HG02759 (cell line): ENCODE measurements around the gene RIPK3.

Source experiments
- ATAC-seq: cut with Tn5 transposase; IDR thresholded peaks from one replicate; pipeline ENCODE4 v1.9.1; 2021; ENCODE audit warnings: mild to moderate bottlenecking, moderate library complexity; ENCODE audit not compliant: unreplicated experiment

RIPK3 gene

DNA sequence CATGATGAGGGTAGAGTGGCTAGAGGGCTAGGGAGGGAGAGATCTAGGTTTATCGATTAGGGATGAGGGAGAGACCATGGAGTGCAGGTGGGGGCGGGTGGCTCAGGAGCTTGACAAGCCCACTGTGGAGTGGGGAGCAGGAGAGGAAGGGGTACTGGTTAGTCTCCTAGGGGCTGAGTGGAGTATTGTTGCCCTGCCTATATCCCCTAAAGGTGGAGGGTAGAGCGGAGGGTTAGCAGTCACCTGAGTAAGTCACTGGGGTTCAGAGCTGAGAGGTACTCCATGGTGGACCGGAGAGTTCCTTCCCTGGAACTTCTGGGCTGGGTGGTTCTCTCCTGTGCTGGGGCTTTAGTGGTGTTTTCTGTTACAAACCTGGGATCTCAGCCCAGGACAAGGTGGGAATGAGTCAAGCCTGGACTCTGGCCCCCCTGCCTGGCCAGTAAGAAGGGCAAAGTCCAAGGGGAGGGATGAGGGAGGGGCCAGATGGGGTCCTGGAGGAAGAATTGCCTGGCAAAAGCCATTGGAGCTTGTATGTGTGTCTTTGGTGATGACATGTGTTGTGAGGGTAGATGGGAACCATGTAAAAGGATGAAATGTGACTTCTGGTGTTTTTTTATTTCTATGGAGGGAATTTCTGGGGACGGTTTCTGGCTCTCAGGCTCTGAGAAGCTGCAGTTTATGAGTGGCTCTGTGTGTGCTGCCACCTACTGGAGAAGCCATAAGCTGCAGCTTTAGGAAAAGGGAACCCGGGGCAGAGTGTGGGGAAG lies 32.0 kb downstream of the RIPK3 start, which contains the start of gene CIDEB:
TSS of gene CIDEB (minus strand) at position 403 of the 767 bp plus-strand sequence. CDS start at position 284, 119 bp downstream.
- ATAC-seq = no peak

DNA sequence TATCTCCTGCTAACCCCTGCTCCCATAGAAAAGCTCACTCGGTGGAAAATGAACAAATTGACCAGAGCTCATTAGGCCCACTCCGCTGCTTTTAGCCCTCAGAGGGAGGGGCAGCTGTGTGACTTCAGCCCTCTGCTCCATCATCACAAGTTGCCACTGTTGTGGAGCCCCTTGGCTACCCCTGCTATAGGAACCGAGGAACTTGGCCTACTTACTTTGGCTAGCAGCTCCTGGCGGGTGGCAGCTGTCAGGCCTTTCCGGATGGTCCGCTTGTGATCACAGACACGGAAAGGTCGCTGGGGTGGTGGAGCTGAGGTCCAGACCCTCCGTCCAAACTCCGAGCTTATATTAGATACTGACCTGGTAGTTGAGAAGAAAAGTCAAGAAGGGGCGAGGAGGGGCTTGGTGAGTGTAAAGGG lies 32.6 kb downstream of the RIPK3 start:
- no peak for ATAC-seq

DNA sequence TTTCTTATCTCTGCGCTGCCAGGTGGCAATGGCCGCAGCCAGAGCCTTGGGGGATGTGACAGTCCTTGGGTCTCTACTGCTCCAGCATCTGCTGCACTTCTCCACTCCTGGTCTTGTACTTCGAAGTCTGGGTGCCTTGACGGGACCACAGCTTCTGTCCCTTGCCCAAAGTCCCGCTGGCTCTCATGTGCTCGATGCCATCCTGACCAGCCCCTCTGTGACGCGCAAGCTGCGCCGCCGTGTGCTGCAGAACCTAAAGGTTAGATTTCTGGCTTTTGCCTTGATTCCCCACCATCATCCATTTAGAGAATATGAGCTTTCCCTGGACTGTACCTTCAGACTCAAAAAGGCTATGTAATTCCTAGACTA lies 35.8 kb downstream of the RIPK3 start:
- no peak for ATAC-seq

DNA sequence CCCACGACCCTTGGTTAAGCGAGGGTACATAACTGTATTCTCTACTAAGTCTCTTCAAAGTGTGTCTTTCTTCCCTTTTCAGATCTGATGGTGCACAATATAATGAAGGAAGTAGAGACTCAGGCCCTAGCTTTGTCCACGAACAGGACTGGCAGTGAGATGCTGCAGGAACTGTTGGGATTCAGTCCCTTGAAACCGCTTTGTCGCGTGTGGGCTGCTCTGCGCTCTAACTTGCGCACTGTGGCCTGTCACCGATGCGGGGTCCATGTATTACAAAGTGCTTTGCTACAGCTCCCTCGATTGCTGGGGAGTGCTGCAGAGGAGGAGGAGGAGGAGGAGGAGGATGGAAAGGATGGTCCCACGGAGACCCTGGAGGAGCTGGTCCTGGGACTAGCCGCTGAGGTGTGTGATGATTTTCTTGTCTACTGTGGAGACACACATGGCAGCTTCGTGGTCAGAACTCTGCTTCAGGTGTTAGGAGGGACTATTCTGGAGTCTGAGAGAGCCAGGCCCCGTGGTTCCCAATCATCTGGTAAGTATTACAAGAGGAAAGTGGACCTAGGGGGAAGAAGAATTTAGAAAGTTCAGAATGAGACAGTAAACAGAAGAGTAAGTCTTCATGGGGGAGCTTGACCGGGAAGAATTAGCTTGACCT lies 39.3 kb downstream of the RIPK3 start:
- no peak for ATAC-seq

DNA sequence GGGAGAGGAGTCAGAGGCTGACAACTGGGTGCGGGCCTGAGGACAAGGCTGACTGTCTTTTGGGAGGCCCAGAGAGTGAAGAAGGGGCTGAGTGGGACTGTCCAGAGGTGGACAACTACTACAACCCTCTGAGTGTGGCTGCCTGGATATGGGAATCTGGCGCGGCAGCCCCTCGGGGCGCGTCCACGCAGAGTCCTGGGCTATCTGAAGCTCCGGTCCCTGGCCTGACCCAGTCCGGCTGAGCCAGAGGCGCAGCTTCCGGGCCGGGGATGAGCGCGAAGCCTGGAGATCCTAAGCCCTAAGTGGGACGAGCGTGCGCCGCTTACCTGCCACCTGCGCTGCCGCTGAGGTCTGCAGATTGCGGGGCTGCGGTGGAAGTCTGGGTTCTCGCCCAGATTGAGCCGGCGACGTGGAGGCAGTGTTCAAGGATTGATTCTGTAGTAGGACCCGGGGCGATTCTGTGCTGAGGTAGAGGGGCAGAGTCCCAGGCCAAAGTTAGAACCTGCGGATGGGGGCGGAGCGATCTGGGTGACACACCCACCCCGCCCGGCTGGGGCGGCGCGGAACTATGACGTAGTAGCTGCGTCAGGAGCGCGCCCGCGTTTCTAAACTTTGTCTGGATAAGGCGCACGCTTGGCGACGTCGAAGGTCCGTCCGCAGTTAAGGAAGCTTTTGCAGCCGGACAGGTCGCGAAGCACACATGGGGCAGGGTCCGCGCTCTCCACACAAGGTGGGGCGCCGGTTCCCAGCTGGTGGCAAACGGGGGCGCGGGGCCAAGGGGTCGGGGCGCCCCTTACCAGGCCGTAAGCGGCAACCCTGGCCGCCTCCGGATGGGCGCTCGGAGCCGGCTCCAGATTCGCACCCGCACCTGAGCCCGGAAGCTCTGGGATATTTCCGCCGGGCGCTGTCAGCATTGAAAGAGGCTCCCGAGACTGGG lies 40.3 kb downstream of the RIPK3 start, which contains the start of the genes DHRS1 and NOP9:
TSS of gene DHRS1 (minus strand) at position 526 of the 937 bp plus-strand sequence. CDS start 674 bp downstream, outside the sequence.
TSS of gene NOP9 (plus strand) at position 596 of the 937 bp plus-strand sequence. CDS start at position 701, 105 bp downstream.
- ATAC-seq = peak; percentile 75

DNA sequence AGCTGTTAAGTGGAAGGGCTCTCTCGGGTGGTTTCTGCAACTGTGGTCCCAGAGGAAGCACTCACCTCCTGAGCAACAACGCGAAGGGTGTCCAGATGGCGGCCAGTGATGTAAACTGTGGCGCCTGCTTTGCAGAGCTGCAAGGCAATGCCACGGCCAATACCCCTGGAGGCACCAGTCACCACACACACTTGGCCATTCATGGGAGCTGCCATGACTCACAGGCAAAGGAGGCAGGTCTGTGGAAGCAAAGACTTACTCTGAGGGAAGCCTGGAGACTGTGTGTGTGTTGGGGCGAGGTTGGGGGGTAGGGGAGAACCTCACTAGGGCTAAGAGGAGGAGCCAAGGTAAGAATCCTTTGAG lies 40.9 kb downstream of the RIPK3 start:
- no peak for ATAC-seq

DNA sequence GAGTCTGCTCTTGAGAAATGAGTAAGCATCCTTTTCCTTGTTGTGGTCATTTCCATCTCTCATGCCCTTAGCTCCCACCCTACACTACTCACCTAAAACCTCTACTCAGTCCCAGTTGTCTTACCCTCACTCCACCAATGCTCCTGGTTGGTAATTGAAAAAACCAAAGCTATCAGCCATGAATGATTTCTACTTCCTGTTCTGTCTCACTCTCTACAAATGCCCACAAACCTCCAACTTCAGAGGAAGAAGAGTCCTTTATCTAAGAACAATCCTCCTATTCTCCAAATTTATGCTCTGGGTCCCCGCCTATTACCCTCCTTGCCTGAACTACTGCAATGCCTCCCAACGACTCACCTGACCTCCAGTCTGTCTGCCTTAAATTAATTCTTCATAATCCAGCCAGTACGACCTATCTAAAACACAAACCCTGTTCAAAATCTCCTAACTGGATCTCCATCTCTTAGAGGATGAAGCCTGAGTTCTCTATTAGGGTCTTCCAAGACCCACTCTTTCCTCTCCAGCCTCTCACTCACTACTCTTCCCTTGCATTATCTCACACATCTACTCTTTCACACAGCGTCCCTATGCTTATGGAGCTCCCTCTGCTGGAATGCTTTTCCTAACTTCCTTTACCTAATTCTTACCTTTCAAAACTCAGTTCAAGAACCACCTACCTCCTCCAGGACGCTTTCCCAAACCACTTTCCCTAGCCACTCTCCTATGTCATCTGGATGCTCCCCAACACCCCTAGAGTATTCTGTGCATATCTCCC lies 42.4 kb downstream of the RIPK3 start:
- peak; percentile 19 for ATAC-seq

DNA sequence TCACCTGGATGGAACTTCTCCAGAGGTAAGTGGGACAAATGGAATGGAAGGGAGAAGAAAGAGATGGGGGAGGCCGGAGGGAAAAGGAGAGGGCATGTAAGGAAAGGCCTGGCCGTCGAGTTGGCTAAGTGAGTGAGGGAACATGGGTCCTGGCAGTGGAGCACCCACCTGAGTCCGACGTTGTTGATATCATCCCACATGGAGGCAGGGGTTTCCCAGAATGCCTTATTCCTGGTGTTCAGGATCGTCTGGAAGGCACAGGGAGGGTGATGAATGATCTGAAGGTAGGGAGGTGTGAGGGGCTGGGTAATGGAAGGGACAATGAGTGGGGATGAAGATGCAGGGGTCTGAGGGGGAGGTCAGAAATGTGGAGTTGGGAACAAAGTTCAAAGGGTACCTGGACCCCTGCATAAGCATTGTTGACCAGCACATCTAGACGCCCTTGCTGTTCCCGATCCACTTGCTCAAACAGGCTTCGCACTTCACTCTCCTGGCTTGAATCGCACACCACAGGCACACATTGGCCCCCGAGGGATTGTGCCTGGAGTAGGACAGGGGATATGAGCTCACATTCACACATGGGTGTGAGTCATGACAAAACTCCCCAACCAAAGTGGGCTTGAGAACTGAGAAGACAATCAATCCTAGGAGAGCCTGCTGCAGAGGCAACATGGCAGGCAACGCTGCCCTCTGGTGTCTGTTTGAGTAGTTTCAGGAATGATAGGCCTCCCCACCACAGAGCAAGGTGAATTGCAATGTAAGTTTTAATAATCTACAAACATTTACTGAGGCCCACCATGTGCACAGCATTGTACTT lies 43.2 kb downstream of the RIPK3 start:
- peak; percentile 57 for ATAC-seq

DNA sequence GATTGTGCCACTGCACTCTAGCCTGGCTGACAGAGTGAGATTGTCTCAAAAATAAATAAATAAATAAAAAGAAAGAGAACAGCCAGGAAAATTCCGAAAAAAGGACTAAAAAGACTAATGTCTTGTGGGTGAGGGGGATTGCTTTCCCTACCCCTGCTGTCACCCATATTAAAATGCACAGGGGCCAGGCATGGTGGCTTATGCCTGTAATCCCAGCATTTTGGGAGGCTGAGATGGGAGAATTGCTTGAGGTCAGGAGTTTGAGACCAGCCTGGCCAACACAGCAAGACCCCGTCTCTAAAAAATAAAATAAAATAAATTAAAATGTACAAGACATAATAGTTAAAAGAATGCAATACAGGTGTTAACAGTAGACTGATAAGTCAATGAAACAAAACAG lies 46.3 kb downstream of the RIPK3 start:
- ATAC-seq = no peak

DNA sequence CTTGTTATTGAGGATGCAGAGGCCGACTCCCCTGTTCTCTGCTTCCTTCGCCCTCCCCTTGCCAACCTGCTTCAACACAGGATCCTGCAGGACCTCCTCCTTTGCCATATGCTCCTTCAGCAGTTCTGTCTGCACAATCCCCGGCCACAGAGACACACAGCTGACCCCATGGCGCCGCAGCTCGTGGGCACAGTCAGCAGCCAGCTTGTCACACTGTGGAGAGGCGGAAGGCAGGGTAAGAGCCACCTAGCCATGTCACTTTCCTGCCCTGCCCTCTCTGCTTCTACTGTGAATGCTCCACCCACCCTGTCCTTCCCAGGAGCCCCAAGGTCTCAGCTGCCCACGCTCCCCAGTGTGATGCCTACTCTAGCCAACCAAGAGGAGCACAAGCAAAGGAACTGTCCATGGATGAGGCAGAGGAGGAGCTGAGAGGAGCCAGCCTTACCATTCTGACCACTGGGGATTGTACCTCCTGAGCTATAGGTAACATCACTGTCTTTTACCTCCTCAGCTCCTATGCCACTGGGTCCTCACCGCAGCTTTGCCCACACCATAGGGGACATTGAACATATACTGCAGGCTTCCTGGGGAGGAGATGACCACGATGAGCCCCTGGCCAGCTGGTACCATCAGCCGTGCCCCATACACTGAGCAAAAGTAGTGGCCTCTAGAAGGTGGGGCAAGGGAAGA lies 47.5 kb downstream of the RIPK3 start:
- no peak for ATAC-seq

DNA sequence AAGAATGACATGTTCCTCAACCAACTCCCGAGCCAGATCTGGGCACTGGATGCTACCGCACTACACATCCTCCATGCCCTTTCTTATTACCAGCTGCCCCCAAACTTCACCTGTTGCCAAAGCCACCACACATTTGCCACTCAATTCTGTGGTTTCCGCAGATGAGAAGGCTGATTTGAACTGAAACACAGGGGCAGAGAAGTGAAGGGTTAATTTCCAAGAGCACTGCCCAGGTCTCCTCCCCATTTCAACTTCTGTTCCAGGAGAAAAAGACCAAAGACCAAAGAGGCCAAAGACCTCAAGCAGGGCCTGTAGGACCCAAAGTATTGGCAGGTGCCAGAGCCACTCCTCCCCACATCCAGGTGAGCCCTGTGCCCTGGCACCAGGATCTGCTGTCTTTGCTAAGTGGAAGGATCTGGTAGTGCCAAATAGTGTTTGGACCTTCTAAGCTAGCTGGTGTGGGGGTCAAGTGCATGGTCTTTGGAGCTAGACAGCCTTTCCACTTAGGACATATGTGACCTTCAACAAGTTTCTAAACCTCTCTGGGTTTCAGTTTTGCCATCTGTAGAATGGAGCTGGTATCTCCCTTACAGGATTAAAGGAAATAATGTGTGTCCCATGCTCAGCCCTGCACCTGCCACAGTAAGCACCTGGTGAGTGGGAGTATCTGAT lies 48.2 kb downstream of the RIPK3 start:
- no peak for ATAC-seq

DNA sequence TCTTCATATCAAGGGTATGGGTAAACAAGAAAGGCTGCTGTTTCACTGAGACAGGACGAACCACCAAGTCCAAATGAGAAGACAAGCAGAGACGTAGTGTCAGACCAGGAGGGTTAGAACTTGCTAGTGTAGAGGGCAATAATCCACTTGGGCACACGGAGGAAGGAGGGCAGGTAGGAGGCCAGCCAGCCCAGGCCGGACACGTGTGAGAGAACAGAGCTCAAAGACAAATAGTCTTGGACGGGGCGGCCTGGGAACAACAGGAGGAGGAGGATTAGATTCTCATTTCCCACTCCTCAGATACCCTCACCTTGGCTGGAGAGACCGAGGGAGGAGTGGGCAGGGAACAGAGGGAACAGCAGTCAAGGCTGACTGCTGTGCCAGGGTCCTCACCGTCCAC lies 49.0 kb downstream of the RIPK3 start:
- no peak for ATAC-seq

DNA sequence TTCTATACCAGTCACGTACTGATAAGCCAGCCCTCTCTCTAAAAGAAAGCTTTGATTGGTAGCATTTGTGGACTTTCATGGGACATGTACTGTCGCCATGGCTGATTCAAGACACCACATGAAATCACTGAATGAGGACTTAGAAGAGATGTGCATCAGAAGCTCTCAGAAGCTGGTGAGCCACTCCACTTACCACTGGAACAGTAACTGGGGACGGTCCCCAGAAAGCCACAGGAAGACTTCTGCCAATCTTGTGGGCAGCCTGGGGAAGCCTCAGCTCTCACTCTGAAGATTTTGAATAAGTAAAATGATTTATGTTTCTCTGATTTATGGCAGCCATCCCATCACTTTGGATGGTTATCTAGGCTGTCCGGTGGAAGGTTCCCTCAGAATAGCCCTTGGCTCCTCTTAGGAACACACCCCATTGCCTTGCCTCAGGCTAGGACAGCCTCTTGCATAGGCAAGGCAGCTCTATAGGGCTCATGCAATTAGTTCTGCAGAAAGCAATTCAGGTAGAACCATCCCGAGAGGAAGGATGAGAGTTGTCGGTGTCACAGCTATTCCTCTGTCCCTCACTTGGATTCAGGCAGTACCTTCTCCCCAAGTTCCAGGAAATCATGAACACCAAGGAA lies 50.0 kb downstream of the RIPK3 start:
- ATAC-seq = peak; percentile 67

DNA sequence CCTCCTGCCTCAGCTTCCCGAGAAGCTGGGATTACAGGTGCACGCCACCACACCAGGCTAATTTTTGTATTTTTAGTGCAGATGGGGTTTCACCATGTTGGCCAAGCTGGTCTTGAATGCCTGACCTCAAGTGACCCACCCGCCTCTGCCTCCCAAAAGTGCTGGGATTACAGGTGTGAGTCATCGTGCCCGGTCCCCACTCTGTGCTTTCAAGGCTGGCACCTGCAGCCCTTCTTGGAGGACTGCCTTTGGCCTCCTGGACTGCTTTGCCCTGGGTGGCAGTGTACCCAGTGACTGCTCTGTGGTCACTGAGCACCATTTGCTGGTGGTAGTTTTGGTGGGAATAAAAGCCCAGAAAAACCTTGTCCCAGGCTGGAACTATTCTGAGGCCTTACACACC lies 52.8 kb downstream of the RIPK3 start:
- no peak for ATAC-seq
